ENCODE measurements around the gene CACNA1C. TPM values are rescaled to one million over a fixed set of nuclear protein-coding genes. Genes with fewer than 3 reads are reported as not detected.

CACNA1C gene
- total RNA-seq, 1 experiment from 2014 or later, result not detected

DNA sequence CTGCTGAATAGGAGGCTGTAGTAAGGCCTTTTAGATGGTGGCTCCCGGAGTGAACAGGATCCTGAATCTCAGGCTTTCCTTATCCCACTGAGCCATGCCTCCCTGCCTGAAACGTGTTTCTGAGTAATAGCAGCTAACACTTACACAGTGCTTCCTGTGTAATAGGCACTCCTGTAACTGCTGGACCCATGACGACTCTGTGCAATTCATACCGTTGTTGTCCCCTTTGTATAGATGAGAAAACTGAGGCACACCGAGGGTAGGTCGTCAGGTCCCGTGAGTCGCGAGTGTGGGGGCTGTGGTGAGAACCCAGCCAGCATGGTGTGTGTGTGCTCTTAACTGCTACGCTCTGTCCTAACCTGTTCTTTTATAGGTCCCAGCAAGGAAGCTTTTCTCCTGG is 193.6 kb downstream of the CACNA1C start:
- TF ChIP-seq EZH2 (IDR thresholded peaks at IDR 0.05; ENCODE audit: low read depth), result no peak
- TF ChIP-seq, protein P1, sequence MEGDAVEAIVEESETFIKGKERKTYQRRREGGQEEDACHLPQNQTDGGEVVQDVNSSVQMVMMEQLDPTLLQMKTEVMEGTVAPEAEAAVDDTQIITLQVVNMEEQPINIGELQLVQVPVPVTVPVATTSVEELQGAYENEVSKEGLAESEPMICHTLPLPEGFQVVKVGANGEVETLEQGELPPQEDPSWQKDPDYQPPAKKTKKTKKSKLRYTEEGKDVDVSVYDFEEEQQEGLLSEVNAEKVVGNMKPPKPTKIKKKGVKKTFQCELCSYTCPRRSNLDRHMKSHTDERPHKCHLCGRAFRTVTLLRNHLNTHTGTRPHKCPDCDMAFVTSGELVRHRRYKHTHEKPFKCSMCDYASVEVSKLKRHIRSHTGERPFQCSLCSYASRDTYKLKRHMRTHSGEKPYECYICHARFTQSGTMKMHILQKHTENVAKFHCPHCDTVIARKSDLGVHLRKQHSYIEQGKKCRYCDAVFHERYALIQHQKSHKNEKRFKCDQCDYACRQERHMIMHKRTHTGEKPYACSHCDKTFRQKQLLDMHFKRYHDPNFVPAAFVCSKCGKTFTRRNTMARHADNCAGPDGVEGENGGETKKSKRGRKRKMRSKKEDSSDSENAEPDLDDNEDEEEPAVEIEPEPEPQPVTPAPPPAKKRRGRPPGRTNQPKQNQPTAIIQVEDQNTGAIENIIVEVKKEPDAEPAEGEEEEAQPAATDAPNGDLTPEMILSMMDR (conservative IDR thresholded peaks at IDR 0.05), result no peak
- DNase-seq, result no peak
- H4K20me1 ChIP-seq (ENCODE audit: insufficient read depth), result no peaks in the 10 kb centered on the region
- no peaks in the 10 kb centered on the region for H3K36me3 ChIP-seq (ENCODE audit: low read depth)
- ChIA-PET POLR2A (ENCODE audit: unreplicated experiment) (no interaction called here), CTCF (no interaction called here)
- intact Hi-C loops (cut with micrococcal nuclease; ENCODE audit: unreplicated experiment), result no loop called here
- H3K27me3 ChIP-seq (ENCODE audit: insufficient read depth, low read depth), result peaks cover 99% of the 10 kb centered on the region
- no TSS peak for BruUV-seq (replicated peaks)
- no peaks in the 10 kb centered on the region for H3K79me2 ChIP-seq (ENCODE audit: low read depth)
- no peak overlapping the region for H3K27ac ChIP-seq
- H2AFZ ChIP-seq, result no peak overlapping the region
- H3K9me3 ChIP-seq (ENCODE audit: insufficient read depth, low read depth), result no peaks in the 10 kb centered on the region
- H3F3A ChIP-seq (ENCODE audit: insufficient read depth, low read depth), result no peaks in the 10 kb centered on the region
- no peaks in the 10 kb centered on the region for H3K4me1 ChIP-seq (replicated peaks; ENCODE audit: insufficient read depth)
- H3K4me3 ChIP-seq, result no peak overlapping the region
- H3K9me2 ChIP-seq (ENCODE audit: insufficient read depth), result no peaks in the 10 kb centered on the region
- H3K4me2 ChIP-seq, result no peak overlapping the region

DNA sequence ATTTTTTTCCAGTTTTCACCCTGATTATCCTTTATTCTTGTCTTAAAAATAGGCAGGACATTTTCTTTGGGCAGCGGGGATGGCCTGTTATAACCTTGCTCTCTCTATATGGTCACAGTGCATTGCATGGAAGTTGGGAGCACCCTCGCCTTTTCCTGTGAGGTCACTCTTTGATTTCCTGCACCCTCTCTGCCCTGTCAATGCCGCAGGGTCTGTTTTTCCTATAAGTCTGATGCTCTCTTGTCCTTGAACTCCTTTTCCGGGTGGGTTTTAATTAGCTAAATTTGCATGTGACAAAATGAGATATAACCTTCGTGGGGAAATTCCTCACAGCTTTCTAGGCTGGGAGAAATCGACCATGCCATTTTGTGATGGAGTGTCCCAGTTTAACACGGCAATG is 194.3 kb downstream of the CACNA1C start:
- no peak overlapping the region for H2AFZ ChIP-seq
- H3K9me2 ChIP-seq (ENCODE audit: insufficient read depth), result no peaks in the 10 kb centered on the region
- H3K27me3 ChIP-seq (ENCODE audit: insufficient read depth, low read depth), result peaks cover 99% of the 10 kb centered on the region
- ChIA-PET POLR2A (ENCODE audit: unreplicated experiment) (no interaction called here), CTCF (no interaction called here)
- no peaks in the 10 kb centered on the region for H4K20me1 ChIP-seq (ENCODE audit: insufficient read depth)
- no peak for DNase-seq
- no peaks in the 10 kb centered on the region for H3K4me1 ChIP-seq (replicated peaks; ENCODE audit: insufficient read depth)
- no peak overlapping the region for H3K4me2 ChIP-seq
- H3K36me3 ChIP-seq (ENCODE audit: low read depth), result no peaks in the 10 kb centered on the region
- H3K79me2 ChIP-seq (ENCODE audit: low read depth), result no peaks in the 10 kb centered on the region
- BruUV-seq (replicated peaks), result no TSS peak
- intact Hi-C loops (cut with micrococcal nuclease; ENCODE audit: unreplicated experiment), result no loop called here
- no peaks in the 10 kb centered on the region for H3F3A ChIP-seq (ENCODE audit: insufficient read depth, low read depth)
- no peaks in the 10 kb centered on the region for H3K9me3 ChIP-seq (ENCODE audit: insufficient read depth, low read depth)
- H3K27ac ChIP-seq, result no peak overlapping the region
- no peak for TF ChIP-seq EZH2 (IDR thresholded peaks at IDR 0.05; ENCODE audit: low read depth)
- TF ChIP-seq, protein P1 (conservative IDR thresholded peaks at IDR 0.05), result no peak
- no peak overlapping the region for H3K4me3 ChIP-seq

DNA sequence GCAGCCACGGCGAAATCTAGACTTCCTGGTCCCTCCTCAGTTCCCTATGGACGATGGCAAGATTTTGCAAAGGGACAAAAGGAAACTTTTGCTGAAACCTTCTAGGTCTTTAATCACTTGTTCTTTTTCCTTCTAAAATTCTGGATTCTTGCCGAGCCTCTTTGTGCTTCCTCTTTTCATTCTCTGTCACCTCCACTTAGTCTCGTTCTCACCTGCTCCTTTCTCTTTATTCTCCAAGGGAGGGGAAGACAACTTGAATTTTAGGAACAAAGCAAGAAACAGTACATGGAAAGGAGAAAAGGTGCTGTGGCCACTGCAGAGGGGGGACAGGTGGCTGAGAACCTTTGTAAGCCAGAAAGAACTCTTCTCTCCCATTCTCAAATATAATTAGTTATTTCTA is 194.8 kb downstream of the CACNA1C start:
- Histone ChIP-seq H3K36me3 (ENCODE audit: low read depth) (no peaks in the 10 kb centered on the region), H3K4me2 (no peak overlapping the region), H4K20me1 (ENCODE audit: insufficient read depth) (no peaks in the 10 kb centered on the region), H3F3A (ENCODE audit: insufficient read depth, low read depth) (no peaks in the 10 kb centered on the region), H3K79me2 (ENCODE audit: low read depth) (no peaks in the 10 kb centered on the region), H3K4me3 (no peak overlapping the region), H2AFZ (no peak overlapping the region), H3K27me3 (ENCODE audit: insufficient read depth, low read depth) (peaks cover 99% of the 10 kb centered on the region), H3K27ac (no peak overlapping the region), H3K9me3 (ENCODE audit: insufficient read depth, low read depth) (no peaks in the 10 kb centered on the region), H3K4me1 (replicated peaks; ENCODE audit: insufficient read depth) (no peaks in the 10 kb centered on the region), H3K9me2 (ENCODE audit: insufficient read depth) (no peaks in the 10 kb centered on the region)
- intact Hi-C loops (cut with micrococcal nuclease; ENCODE audit: unreplicated experiment), result no loop called here
- no peak for DNase-seq
- ChIA-PET CTCF (no interaction called here), POLR2A (ENCODE audit: unreplicated experiment) (no interaction called here)
- BruUV-seq (replicated peaks), result no TSS peak
- TF ChIP-seq EZH2 (IDR thresholded peaks at IDR 0.05; ENCODE audit: low read depth), result no peak
- TF ChIP-seq, protein P1 (conservative IDR thresholded peaks at IDR 0.05), result no peak

All from PC-9 (cell line).